ENCODE data around the gene CRACR2A.

Gene CRACR2A

DNA sequence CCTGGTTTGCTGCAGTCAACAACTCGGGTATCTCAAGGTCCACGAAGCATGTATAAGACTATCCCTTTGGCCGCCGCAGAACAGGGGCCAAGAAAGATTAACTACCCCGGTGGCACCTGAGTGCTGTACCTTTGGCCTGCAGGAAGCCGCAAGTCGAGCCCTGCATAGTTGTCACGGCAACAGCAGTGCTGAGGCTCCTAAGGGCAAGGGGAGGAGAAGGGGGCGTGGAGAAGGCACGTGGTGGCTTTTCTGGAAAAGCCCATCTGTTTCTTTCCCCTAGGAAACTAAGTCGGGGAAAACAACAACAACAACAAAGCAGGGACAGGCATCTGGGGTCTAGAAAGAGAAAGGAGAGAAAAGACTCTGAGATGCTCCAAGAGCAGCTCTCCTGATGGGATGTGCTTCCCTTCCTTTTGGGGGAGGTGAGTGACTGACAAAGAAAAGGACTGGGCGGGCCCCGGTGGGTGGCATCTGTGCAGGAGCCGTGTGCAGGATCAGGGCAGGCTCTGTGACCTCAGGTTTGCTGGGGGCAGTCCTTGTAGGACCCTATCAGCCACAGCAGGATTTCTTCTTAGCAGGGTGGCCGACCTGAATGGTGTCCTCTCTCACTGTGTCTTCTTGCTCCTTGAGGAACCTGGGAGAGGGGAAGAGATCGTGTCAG lies 138.0 kb downstream of the CRACR2A start:
- H3K4me3 ChIP-seq (ENCODE audit: low read depth, low read length) = no peak overlapping the region
- no peak for DNase-seq (ENCODE audit: low read depth)
- no peak for TF ChIP-seq CTCF (IDR thresholded peaks at IDR 0.05; ENCODE audit: low read depth, low read length, missing control alignments)

- no peak for TF ChIP-seq CTCF (IDR thresholded peaks at IDR 0.05; ENCODE audit: low read depth, low read length, missing control alignments)
- no peak for DNase-seq (ENCODE audit: low read depth)
- no peak overlapping the region for H3K4me3 ChIP-seq (ENCODE audit: low read depth, low read length)
Measured at GRCh38 chr12:3613641-3614395, 139.1 kb downstream of the CRACR2A start.

GRCh38 chr12:3611860-3612703 lies 140.8 kb downstream of the CRACR2A start:
- no peak for DNase-seq (ENCODE audit: low read depth)
- TF ChIP-seq CTCF (IDR thresholded peaks at IDR 0.05; ENCODE audit: low read depth, low read length, missing control alignments) = no peak

DNA sequence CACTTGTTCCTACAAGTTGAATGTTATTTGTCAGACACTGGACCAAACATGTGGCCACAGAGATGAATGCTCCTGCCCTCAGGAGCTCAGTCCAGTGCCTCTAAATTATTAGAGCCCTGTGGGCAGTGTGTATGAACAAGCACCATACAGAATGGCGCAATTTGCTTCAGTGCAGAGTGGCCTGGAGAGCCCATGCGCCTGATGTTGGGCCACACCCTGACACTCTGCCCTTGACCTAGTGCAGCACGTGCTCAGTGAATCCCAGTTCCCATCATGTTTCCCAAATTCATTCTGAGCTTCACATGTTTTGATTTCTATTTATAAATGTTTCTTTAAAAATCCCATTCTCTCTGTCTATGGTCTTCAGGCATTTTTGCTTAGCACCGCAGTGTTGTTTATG lies 145.1 kb downstream of the CRACR2A start:
- no peak for DNase-seq (ENCODE audit: low read depth)
- no peak for TF ChIP-seq CTCF (IDR thresholded peaks at IDR 0.05; ENCODE audit: low read depth, low read length, missing control alignments)
- H3K4me3 ChIP-seq (ENCODE audit: low read depth, low read length) = no peak overlapping the region

More at GRCh38 chr12:3611860-3612703, 140.8 kb downstream of the CRACR2A start:
- no peak overlapping the region for H3K4me3 ChIP-seq (ENCODE audit: low read depth, low read length)

DNA sequence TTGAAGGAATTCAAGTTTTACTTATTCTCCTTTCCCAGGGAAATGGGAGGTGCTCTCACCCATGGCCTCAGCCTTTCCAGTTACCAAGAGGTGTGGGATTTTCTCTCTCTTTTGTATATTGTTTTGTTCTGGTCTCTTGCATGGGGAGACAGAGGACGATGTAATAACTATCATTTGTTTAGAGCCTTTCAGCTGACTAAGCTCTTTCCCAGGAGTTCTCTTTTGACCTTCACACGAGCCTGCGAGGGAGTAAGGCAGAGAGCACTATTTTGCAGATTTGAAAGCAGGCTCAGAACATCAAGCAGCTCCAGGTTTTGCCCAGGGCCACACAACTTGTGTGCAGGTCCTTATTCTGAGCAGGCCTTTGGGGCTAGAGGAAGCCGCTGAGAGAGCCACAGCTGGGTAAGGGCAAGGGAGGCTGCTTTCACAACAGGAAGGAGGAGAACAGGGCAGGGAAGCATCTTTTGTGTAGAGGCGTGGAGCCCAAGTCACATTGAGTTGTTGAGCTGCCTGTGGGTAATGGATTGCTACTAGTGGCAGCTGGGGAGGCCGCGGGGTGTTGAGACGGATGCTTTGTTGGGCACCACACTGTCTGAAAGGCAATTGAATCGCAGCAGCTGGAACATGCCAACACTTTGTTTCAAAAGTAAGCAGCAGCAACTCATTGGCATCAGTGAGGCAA lies 145.7 kb downstream of the CRACR2A start:
- H3K4me3 ChIP-seq (ENCODE audit: low read depth, low read length) = no peak overlapping the region
- no peak for DNase-seq (ENCODE audit: low read depth)
- TF ChIP-seq CTCF (IDR thresholded peaks at IDR 0.05; ENCODE audit: low read depth, low read length, missing control alignments) = no peak

DNA sequence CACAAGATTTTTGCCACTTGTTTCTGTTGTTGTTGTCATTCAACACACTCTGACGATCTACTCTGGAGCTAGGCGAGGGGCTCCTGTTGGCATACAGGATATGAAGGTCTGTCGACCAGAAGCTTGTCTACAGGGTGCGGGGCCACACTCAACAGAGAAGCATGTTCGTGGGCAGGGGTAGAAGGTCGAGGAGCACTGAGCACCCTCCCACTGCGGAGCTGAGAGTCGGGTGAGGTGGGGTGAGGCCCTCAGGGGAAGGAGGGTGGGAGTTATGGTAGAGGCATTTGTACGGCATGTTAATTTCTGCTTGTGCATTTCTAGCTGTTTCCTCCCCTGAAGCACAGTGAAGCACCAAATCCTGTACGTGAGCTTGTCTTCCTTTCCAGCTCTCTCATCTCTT lies 146.8 kb downstream of the CRACR2A start:
- H3K4me3 ChIP-seq (ENCODE audit: low read depth, low read length) = no peak overlapping the region

More for the DNA sequence above, 146.8 kb downstream of the CRACR2A start:
- no peak for TF ChIP-seq CTCF (IDR thresholded peaks at IDR 0.05; ENCODE audit: low read depth, low read length, missing control alignments)
- no peak for DNase-seq (ENCODE audit: low read depth)
